Uterus (tissue), 2 donors: ENCODE data around the gene THBS3.

Experiments used
- POLR2A ChIP-seq, 2 donors: fragments of 450-650 bp; IDR thresholded peaks; one replicate each; pipeline ENCODE4 v1.6.1; 2016; ENCODE audit warnings: antibody characterized with exemption in 2 of 2, mild to moderate bottlenecking in 1 of 2, moderate library complexity in 1 of 2
- TF ChIP-seq, protein P1 (sequence below), 4 experiments: fragments of 200-600 bp in 2 of 4; fragments of 450-650 bp in 2 of 4; sonication (generic) in 2 of 4; IDR thresholded peaks; one replicate each; pipeline ENCODE4 v1.5.1; 2016 to 2019; ENCODE audit warnings: antibody characterized with exemption in 4 of 4, mild to moderate bottlenecking in 2 of 4, moderate library complexity in 1 of 4

GRCh38 chr1:155181371-155182051 lies 26.2 kb downstream of the THBS3 start:
- TF ChIP-seq, protein P1, sequence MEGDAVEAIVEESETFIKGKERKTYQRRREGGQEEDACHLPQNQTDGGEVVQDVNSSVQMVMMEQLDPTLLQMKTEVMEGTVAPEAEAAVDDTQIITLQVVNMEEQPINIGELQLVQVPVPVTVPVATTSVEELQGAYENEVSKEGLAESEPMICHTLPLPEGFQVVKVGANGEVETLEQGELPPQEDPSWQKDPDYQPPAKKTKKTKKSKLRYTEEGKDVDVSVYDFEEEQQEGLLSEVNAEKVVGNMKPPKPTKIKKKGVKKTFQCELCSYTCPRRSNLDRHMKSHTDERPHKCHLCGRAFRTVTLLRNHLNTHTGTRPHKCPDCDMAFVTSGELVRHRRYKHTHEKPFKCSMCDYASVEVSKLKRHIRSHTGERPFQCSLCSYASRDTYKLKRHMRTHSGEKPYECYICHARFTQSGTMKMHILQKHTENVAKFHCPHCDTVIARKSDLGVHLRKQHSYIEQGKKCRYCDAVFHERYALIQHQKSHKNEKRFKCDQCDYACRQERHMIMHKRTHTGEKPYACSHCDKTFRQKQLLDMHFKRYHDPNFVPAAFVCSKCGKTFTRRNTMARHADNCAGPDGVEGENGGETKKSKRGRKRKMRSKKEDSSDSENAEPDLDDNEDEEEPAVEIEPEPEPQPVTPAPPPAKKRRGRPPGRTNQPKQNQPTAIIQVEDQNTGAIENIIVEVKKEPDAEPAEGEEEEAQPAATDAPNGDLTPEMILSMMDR (IDR thresholded peaks at IDR 0.05), result no peak
- TF ChIP-seq POLR2A (IDR thresholded peaks at IDR 0.05), result no peak
